GM23338 (cell line): ENCODE measurements around the gene KBTBD4. TPM values are rescaled to one million over a fixed set of nuclear protein-coding genes. Genes with fewer than 3 reads are reported as not detected.

Source experiments
- ATAC-seq: fragments of 200-7000 bp; cut with Tn5 transposase; 3 replicates; pipeline ENCODE4 v1.9.1; 2020
- DNase-seq: peaks from one replicate; pipeline ENCODE4 v3.0.0-alpha.2; 2015; ENCODE audit warnings: low spot score
- H2AFZ ChIP-seq: fragments of 200-600 bp; sonication (generic); 2 replicates; pipeline ENCODE4 v1.8.0; 2016; ENCODE audit warnings: antibody characterized with exemption, mild to moderate bottlenecking, moderate library complexity
- H3F3A ChIP-seq: fragments of 200-600 bp; sonication (generic); replicated peaks from 2 replicates; pipeline ENCODE4 v1.8.0; 2017; ENCODE audit warnings: antibody characterized with exemption, mixed run types, low read depth
- H3K27ac ChIP-seq: fragments of 200-600 bp; sonication (generic); 2 replicates; pipeline ENCODE4 v1.6.1; 2016; ENCODE audit warnings: low read depth
- H3K27me3 ChIP-seq: fragments of 200-600 bp; sonication (generic); 2 replicates; pipeline ENCODE4 v1.8.0; 2016; ENCODE audit warnings: mild to moderate bottlenecking, mixed run types, moderate library complexity; ENCODE audit not compliant: insufficient read depth
- H3K36me3 ChIP-seq: fragments of 200-600 bp; sonication (generic); 2 replicates; pipeline ENCODE4 v1.8.0; 2016; ENCODE audit warnings: mild to moderate bottlenecking; ENCODE audit not compliant: insufficient read depth
- H3K4me1 ChIP-seq: fragments of 200-600 bp; sonication (generic); 2 replicates; pipeline ENCODE4 v1.8.0; 2016; ENCODE audit warnings: mild to moderate bottlenecking, moderate library complexity; ENCODE audit not compliant: insufficient read depth
- H3K4me2 ChIP-seq: fragments of 200-600 bp; sonication (generic); 2 replicates; pipeline ENCODE4 v1.7.1; 2017; ENCODE audit warnings: mixed run types
- H3K4me3 ChIP-seq: fragments of 200-600 bp; sonication (generic); 2 replicates; pipeline ENCODE4 v1.6.1; 2016; ENCODE audit warnings: mixed run types
- H3K79me2 ChIP-seq: fragments of 200-600 bp; sonication (generic); replicated peaks from 2 replicates; pipeline ENCODE4 v1.8.0; 2017; ENCODE audit warnings: mild to moderate bottlenecking; ENCODE audit not compliant: insufficient read depth
- H3K9me2 ChIP-seq: fragments of 200-600 bp; sonication (generic); 2 replicates; pipeline ENCODE4 v1.8.0; 2017; ENCODE audit not compliant: insufficient read depth
- H4K20me1 ChIP-seq: fragments of 200-600 bp; sonication (generic); replicated peaks from 2 replicates; pipeline ENCODE4 v1.8.0; 2017; ENCODE audit warnings: mild to moderate bottlenecking; ENCODE audit not compliant: insufficient read depth
- H3K27ac Mint-ChIP-seq: 2 replicates; pipeline ENCODE4 v1.8.0; 2020; ENCODE audit warnings: inconsistent platforms, mild to moderate bottlenecking, moderate library complexity, mixed read lengths
- H3K27me3 Mint-ChIP-seq: 3 replicates; pipeline ENCODE4 v1.8.0; 2022; ENCODE audit warnings: low read depth, mild to moderate bottlenecking, moderate library complexity, mixed read lengths, inconsistent platforms; ENCODE audit not compliant: insufficient read depth, poor library complexity
- H3K36me3 Mint-ChIP-seq: 3 replicates; pipeline ENCODE4 v1.8.0; 2021; ENCODE audit warnings: low read depth, mild to moderate bottlenecking, inconsistent platforms, moderate library complexity, mixed read lengths
- H3K4me1 Mint-ChIP-seq: 3 replicates; pipeline ENCODE4 v1.8.0; 2020; ENCODE audit warnings: mild to moderate bottlenecking, inconsistent platforms, mixed read lengths
- H3K4me3 Mint-ChIP-seq: 3 replicates; pipeline ENCODE4 v1.8.0; 2021; ENCODE audit warnings: moderate library complexity, mild to moderate bottlenecking, inconsistent platforms, mixed read lengths
- H3K9me3 Mint-ChIP-seq: 3 replicates; pipeline ENCODE4 v1.8.0; 2020; ENCODE audit warnings: moderate library complexity, mild to moderate bottlenecking, inconsistent platforms, mixed read lengths
- CREB1 ChIP-seq: fragments of 250-450 bp; sonication (Bioruptor Pico); IDR thresholded peaks from 2 replicates; pipeline ENCODE4 v1.5.0; 2020; ENCODE audit warnings: low read depth, mild to moderate bottlenecking, moderate library complexity
- EZH2 ChIP-seq: fragments of 200-600 bp; sonication (generic); IDR thresholded peaks from one replicate; pipeline ENCODE4 v1.8.0; 2017; ENCODE audit warnings: antibody characterized with exemption, mild to moderate bottlenecking, low read depth; ENCODE audit not compliant: unreplicated experiment
- EZH2phosphoT487 ChIP-seq: fragments of 200-600 bp; sonication (generic); IDR thresholded peaks from one replicate; pipeline ENCODE4 v1.8.1; 2018; ENCODE audit warnings: antibody characterized with exemption; ENCODE audit not compliant: unreplicated experiment
- JUNB ChIP-seq: IDR thresholded peaks from one replicate; pipeline ENCODE4 v1.6.1; 2016; ENCODE audit warnings: antibody characterized with exemption; ENCODE audit not compliant: unreplicated experiment
- NANOG ChIP-seq: IDR thresholded peaks from 2 replicates; pipeline ENCODE4 v1.6.1; 2016; ENCODE audit warnings: antibody characterized with exemption, borderline replicate concordance
- POLR2AphosphoS5 ChIP-seq: IDR thresholded peaks from 2 replicates; pipeline ENCODE4 v1.6.1; 2016; ENCODE audit warnings: antibody characterized with exemption, low read depth
- ZNF114 ChIP-seq: fragments of 250-450 bp; sonication (Bioruptor Pico); IDR thresholded peaks from 2 replicates; pipeline ENCODE4 v1.5.0; 2020; ENCODE audit warnings: mild to moderate bottlenecking, moderate library complexity
- ZNF331 ChIP-seq: fragments of 250-450 bp; sonication (Bioruptor Pico); IDR thresholded peaks from 2 replicates; pipeline ENCODE4 v1.5.0; 2020; ENCODE audit warnings: low read depth, mild to moderate bottlenecking, moderate library complexity
- long read RNA-seq: library from polyadenylated mRNA; unstranded; transcript quantifications from one replicate; pipeline ENCODE4 v2.0.0, GENCODE V29; 2020; ENCODE audit not compliant: unreplicated experiment
- polyA plus RNA-seq: library from polyadenylated mRNA; unstranded; fragments of >200 nt; fragmentation: Nextera tagmentation; extraction: Ambion mirVana; gene quantifications from 2 replicates; pipeline ENCODE4 v1.2.1, GENCODE V29; 2016
- total RNA-seq: library from RNA; depleted of rRNA; stranded (reverse); fragments of >200 nt; shearing (Covaris generic); gene quantifications from 2 replicates; pipeline ENCODE4 v1.2.3, GENCODE V29; 2014; rRNA removed
- TF ChIP-seq, protein P1 (sequence below), 2 experiments: fragments of 200-600 bp in 1 of 2; sonication (generic) in 1 of 2; conservative IDR thresholded peaks; 2 replicates each; pipeline versions ENCODE4 v1.5.1 to v1.6.1; 2016 to 2017; ENCODE audit warnings: antibody characterized with exemption in 2 of 2, low read depth in 2 of 2, mild to moderate bottlenecking in 2 of 2, moderate library complexity in 1 of 2
- TF ChIP-seq, protein P2 (sequence below): fragments of 250-450 bp; sonication (Bioruptor Pico); IDR thresholded peaks from 2 replicates; pipeline ENCODE4 v1.5.0; 2020; ENCODE audit warnings: mild to moderate bottlenecking, moderate library complexity
- TF ChIP-seq, protein P3 (sequence below): IDR thresholded peaks from one replicate; pipeline ENCODE4 v1.6.1; 2018; ENCODE audit warnings: antibody characterized with exemption; ENCODE audit not compliant: unreplicated experiment
- TF ChIP-seq, protein P4 (sequence below): IDR thresholded peaks from 2 replicates; pipeline ENCODE4 v1.6.1; 2016; ENCODE audit warnings: antibody characterized with exemption

Gene KBTBD4
- total RNA-seq (16.6 and 17.2 TPM in 2 replicates), polyA plus RNA-seq (4.1 and 5.8 TPM in 2 replicates)
- long read RNA-seq, transcript KBTBD4-202 (4 exons, 2,372 nt): major isoform, 11 of 13 reads
- long read RNA-seq, partial matches to known transcripts: 0 of 13 reads
- long read RNA-seq, other reads (novel, unspliced or antisense): 1 of 13 reads

DNA sequence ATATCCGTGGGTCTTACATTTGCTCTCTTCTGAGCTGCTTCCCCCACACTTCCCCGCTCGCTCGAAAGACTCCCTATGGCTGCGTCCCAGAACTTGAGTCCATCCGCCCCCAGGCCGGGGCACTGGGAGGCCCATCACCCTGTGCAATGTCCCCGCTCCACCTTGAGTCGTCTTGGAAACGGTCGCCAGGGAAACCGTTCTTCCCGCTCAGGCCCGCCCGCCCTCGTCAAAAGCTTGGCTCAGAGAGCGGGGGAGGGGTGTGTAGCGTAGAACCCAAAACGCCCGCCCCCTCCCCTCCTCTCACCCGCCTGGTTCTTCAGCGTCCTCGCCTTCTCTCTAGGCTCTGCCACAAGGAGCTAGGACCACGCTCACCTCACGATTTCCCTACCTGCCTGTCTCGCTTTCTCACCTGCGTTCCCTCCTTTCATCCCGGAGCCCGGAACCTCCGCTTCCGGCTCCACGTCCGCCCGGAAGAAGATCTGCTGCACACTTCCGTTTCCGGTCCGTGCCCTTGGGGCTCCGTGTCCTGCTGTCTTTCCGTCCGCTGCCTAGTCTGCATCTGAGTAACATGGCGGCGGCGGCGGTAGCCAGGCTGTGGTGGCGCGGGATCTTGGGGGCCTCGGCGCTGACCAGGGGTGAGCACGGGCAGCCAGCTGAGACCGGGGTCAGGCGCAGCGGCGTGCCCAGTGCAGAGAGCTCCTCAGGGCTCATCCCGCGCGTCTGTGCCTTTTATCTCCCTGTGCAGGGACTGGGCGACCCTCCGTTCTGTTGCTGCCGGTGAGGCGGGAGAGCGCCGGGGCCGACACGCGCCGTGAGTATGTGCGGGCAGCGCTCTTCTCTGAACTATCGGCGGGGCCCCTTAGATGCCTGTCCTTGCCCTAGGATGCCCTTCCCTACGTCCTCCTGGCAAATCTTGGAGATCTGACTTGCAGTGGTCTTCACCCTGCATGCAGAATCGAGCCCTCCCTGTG is at the start of gene KBTBD4, which contains the start of gene NDUFS3:
Gene KBTBD4, minus strand, starts transcription at position 447 of the 971 bp plus-strand sequence. Its CDS starts 19 bp downstream, at position 428.
Gene NDUFS3, plus strand, starts transcription at position 551 of the 971 bp plus-strand sequence. Its CDS starts 18 bp downstream, at position 569.
- no peaks in the 10 kb centered on the region for H3K27me3 ChIP-seq
- Mint-ChIP-seq H3K27me3 (peaks cover 4% of the 10 kb centered on the region), H3K4me1 (peaks cover 21% of the 10 kb centered on the region), H3K9me3 (peaks cover 3% of the 10 kb centered on the region; the same call in 1 of the 3 replicates), H3K27ac (peak within 1 kb of the TSS; percentile 99), H3K36me3 (peaks cover 78% of the 10 kb centered on the region), H3K4me3 (peak within 1 kb of the TSS; percentile 93)
- DNase-seq (peak; percentile 97), ATAC-seq (peak; percentile 92)
- peak within 1 kb of the TSS; percentile 100 for H3K4me2 ChIP-seq
- peak within 1 kb of the TSS; percentile 84 for H3K4me3 ChIP-seq
- no peaks in the 10 kb centered on the region for H3K9me2 ChIP-seq
- H4K20me1 ChIP-seq: peaks cover 10% of the 10 kb centered on the region; the same call in 1 of the 2 replicates
- H3K4me1 ChIP-seq: peaks cover 7% of the 10 kb centered on the region
- peak within 1 kb of the TSS; percentile 94; the same call in 1 of the 2 replicates for H2AFZ ChIP-seq
- peak within 1 kb of the TSS; percentile 99 for H3K27ac ChIP-seq
- H3F3A ChIP-seq: 0 out of 2 replicates have a peak, but pooled peaks cover 9% of the 10 kb centered on the region
- peaks cover 28% of the 10 kb centered on the region for H3K79me2 ChIP-seq
- H3K36me3 ChIP-seq: peaks cover 18% of the 10 kb centered on the region
- peak; percentile 97 for TF ChIP-seq POLR2AphosphoS5
- TF ChIP-seq, protein P1, sequence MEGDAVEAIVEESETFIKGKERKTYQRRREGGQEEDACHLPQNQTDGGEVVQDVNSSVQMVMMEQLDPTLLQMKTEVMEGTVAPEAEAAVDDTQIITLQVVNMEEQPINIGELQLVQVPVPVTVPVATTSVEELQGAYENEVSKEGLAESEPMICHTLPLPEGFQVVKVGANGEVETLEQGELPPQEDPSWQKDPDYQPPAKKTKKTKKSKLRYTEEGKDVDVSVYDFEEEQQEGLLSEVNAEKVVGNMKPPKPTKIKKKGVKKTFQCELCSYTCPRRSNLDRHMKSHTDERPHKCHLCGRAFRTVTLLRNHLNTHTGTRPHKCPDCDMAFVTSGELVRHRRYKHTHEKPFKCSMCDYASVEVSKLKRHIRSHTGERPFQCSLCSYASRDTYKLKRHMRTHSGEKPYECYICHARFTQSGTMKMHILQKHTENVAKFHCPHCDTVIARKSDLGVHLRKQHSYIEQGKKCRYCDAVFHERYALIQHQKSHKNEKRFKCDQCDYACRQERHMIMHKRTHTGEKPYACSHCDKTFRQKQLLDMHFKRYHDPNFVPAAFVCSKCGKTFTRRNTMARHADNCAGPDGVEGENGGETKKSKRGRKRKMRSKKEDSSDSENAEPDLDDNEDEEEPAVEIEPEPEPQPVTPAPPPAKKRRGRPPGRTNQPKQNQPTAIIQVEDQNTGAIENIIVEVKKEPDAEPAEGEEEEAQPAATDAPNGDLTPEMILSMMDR (conservative IDR thresholded peaks at IDR 0.05; ENCODE audit: low read depth in 2 of 2): no peak
- no peak for TF ChIP-seq ZNF331 (CRISPR knock-in tag)
- TF ChIP-seq, protein P2, sequence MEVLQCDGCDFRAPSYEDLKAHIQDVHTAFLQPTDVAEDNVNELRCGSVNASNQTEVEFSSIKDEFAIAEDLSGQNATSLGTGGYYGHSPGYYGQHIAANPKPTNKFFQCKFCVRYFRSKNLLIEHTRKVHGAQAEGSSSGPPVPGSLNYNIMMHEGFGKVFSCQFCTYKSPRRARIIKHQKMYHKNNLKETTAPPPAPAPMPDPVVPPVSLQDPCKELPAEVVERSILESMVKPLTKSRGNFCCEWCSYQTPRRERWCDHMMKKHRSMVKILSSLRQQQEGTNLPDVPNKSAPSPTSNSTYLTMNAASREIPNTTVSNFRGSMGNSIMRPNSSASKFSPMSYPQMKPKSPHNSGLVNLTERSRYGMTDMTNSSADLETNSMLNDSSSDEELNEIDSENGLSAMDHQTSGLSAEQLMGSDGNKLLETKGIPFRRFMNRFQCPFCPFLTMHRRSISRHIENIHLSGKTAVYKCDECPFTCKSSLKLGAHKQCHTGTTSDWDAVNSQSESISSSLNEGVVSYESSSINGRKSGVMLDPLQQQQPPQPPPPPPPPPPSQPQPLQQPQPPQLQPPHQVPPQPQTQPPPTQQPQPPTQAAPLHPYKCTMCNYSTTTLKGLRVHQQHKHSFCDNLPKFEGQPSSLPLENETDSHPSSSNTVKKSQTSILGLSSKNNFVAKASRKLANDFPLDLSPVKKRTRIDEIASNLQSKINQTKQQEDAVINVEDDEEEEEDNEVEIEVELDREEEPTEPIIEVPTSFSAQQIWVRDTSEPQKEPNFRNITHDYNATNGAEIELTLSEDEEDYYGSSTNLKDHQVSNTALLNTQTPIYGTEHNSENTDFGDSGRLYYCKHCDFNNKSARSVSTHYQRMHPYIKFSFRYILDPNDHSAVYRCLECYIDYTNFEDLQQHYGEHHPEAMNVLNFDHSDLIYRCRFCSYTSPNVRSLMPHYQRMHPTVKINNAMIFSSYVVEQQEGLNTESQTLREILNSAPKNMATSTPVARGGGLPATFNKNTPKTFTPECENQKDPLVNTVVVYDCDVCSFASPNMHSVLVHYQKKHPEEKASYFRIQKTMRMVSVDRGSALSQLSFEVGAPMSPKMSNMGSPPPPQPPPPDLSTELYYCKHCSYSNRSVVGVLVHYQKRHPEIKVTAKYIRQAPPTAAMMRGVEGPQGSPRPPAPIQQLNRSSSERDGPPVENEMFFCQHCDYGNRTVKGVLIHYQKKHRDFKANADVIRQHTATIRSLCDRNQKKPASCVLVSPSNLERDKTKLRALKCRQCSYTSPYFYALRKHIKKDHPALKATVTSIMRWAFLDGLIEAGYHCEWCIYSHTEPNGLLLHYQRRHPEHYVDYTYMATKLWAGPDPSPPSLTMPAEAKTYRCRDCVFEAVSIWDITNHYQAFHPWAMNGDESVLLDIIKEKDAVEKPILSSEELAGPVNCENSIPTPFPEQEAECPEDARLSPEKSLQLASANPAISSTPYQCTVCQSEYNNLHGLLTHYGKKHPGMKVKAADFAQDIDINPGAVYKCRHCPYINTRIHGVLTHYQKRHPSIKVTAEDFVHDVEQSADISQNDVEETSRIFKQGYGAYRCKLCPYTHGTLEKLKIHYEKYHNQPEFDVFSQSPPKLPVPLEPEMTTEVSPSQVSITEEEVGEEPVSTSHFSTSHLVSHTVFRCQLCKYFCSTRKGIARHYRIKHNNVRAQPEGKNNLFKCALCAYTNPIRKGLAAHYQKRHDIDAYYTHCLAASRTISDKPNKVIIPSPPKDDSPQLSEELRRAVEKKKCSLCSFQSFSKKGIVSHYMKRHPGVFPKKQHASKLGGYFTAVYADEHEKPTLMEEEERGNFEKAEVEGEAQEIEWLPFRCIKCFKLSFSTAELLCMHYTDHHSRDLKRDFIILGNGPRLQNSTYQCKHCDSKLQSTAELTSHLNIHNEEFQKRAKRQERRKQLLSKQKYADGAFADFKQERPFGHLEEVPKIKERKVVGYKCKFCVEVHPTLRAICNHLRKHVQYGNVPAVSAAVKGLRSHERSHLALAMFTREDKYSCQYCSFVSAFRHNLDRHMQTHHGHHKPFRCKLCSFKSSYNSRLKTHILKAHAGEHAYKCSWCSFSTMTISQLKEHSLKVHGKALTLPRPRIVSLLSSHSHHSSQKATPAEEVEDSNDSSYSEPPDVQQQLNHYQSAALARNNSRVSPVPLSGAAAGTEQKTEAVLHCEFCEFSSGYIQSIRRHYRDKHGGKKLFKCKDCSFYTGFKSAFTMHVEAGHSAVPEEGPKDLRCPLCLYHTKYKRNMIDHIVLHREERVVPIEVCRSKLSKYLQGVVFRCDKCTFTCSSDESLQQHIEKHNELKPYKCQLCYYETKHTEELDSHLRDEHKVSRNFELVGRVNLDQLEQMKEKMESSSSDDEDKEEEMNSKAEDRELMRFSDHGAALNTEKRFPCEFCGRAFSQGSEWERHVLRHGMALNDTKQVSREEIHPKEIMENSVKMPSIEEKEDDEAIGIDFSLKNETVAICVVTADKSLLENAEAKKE (CRISPR knock-in tag): no peak
- TF ChIP-seq EZH2phosphoT487: no peak
- TF ChIP-seq, protein P3, sequence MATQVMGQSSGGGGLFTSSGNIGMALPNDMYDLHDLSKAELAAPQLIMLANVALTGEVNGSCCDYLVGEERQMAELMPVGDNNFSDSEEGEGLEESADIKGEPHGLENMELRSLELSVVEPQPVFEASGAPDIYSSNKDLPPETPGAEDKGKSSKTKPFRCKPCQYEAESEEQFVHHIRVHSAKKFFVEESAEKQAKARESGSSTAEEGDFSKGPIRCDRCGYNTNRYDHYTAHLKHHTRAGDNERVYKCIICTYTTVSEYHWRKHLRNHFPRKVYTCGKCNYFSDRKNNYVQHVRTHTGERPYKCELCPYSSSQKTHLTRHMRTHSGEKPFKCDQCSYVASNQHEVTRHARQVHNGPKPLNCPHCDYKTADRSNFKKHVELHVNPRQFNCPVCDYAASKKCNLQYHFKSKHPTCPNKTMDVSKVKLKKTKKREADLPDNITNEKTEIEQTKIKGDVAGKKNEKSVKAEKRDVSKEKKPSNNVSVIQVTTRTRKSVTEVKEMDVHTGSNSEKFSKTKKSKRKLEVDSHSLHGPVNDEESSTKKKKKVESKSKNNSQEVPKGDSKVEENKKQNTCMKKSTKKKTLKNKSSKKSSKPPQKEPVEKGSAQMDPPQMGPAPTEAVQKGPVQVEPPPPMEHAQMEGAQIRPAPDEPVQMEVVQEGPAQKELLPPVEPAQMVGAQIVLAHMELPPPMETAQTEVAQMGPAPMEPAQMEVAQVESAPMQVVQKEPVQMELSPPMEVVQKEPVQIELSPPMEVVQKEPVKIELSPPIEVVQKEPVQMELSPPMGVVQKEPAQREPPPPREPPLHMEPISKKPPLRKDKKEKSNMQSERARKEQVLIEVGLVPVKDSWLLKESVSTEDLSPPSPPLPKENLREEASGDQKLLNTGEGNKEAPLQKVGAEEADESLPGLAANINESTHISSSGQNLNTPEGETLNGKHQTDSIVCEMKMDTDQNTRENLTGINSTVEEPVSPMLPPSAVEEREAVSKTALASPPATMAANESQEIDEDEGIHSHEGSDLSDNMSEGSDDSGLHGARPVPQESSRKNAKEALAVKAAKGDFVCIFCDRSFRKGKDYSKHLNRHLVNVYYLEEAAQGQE: no peak
- TF ChIP-seq NANOG: no peak
- no peak for TF ChIP-seq EZH2
- TF ChIP-seq, protein P4, sequence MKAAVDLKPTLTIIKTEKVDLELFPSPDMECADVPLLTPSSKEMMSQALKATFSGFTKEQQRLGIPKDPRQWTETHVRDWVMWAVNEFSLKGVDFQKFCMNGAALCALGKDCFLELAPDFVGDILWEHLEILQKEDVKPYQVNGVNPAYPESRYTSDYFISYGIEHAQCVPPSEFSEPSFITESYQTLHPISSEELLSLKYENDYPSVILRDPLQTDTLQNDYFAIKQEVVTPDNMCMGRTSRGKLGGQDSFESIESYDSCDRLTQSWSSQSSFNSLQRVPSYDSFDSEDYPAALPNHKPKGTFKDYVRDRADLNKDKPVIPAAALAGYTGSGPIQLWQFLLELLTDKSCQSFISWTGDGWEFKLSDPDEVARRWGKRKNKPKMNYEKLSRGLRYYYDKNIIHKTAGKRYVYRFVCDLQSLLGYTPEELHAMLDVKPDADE: peak; percentile 94
- no peak for TF ChIP-seq JUNB
- peak; percentile 80 for TF ChIP-seq CREB1 (CRISPR knock-in tag)
- no peak for TF ChIP-seq ZNF114
